ENCODE measurements around the gene IYD. TPM values are rescaled to one million over a fixed set of nuclear protein-coding genes. Genes with fewer than 3 reads are reported as not detected.

Gene IYD
- polyA plus RNA-seq, 1 donor (not counting 4 experiments of a cell fraction or from before 2014, with no cell fraction given): not detected

DNA sequence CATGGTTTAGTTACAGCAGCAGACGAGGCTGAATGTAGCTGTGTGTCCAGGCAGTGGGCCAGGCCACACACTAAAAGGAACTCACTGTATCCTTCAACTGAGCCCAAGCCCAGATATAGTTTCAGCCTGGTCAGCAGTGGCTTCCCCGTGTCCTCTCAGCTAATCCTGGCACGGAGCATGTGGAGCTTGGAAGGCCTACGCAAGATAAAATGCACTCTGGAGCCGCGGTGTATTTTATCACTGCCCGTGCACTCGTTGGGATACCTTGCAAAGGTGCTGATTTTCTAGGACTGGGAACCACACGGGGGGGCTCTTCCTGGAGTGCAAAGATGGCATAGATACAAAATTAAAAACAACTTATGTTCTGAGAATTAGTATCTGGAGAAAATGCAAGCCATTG, 48.4 kb upstream of the IYD start:
- Histone ChIP-seq H3K36me3 (ENCODE audit: control insufficient read depth in 2 of 2, extremely low read depth in 1 of 2, insufficient read depth in 2 of 2, low read length in 2 of 2) (no peaks in the 10 kb centered on the region), H4K20me1 (ENCODE audit: control insufficient read depth, extremely low read depth, insufficient read depth, low read length) (no peaks in the 10 kb centered on the region), H3K27ac (ENCODE audit: control insufficient read depth, insufficient read depth, low read length) (no peak overlapping the region), H3K9me3 (ENCODE audit: control insufficient read depth, low read depth, low read length) (no peaks in the 10 kb centered on the region), H3K4me2 (ENCODE audit: control insufficient read depth, extremely low read depth, insufficient read depth, low read depth, low read length) (no peak overlapping the region), H3K27me3 (ENCODE audit: control insufficient read depth, extremely low read depth, insufficient read depth, low read length) (no peaks in the 10 kb centered on the region), H3K9ac (ENCODE audit: control insufficient read depth, extremely low read depth, insufficient read depth, low read length) (no peak overlapping the region), H3K79me2 (ENCODE audit: control insufficient read depth, insufficient read depth, low read length) (no peaks in the 10 kb centered on the region), H3K4me3 (ENCODE audit: control insufficient read depth in 2 of 3, extremely low read depth in 1 of 3, insufficient read depth in 2 of 3, low read depth in 1 of 3, low read length in 3 of 3) (no peak overlapping the region), H3K4me1 (ENCODE audit: control insufficient read depth, extremely low read depth, insufficient read depth, low read length) (peaks cover 9% of the 10 kb centered on the region), H3K9me1 (ENCODE audit: control insufficient read depth, extremely low read depth, insufficient read depth, low read length) (no peaks in the 10 kb centered on the region), H2AFZ (ENCODE audit: control insufficient read depth, low read length) (no peak overlapping the region)
- TF ChIP-seq, protein P1, sequence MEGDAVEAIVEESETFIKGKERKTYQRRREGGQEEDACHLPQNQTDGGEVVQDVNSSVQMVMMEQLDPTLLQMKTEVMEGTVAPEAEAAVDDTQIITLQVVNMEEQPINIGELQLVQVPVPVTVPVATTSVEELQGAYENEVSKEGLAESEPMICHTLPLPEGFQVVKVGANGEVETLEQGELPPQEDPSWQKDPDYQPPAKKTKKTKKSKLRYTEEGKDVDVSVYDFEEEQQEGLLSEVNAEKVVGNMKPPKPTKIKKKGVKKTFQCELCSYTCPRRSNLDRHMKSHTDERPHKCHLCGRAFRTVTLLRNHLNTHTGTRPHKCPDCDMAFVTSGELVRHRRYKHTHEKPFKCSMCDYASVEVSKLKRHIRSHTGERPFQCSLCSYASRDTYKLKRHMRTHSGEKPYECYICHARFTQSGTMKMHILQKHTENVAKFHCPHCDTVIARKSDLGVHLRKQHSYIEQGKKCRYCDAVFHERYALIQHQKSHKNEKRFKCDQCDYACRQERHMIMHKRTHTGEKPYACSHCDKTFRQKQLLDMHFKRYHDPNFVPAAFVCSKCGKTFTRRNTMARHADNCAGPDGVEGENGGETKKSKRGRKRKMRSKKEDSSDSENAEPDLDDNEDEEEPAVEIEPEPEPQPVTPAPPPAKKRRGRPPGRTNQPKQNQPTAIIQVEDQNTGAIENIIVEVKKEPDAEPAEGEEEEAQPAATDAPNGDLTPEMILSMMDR (optimal IDR thresholded peaks at IDR 0.05 in 1 of 3, IDR thresholded peaks at IDR 0.05 in 1 of 3, conservative IDR thresholded peaks at IDR 0.05 in 1 of 3; ENCODE audit: extremely low read depth in 1 of 3, insufficient read depth in 2 of 3, low read length in 3 of 3): no peak
- no peak for TF ChIP-seq EZH2 (IDR thresholded peaks at IDR 0.05; ENCODE audit: low read length)
- no peak for DNase-seq (ENCODE audit: low read depth, low spot score)
- FAIRE-seq: no peak
- dilution Hi-C loops (cut with MboI; ENCODE audit: extremely low pct_ligation_motif_present, low sequenced_read_pairs): no loop called here

DNA sequence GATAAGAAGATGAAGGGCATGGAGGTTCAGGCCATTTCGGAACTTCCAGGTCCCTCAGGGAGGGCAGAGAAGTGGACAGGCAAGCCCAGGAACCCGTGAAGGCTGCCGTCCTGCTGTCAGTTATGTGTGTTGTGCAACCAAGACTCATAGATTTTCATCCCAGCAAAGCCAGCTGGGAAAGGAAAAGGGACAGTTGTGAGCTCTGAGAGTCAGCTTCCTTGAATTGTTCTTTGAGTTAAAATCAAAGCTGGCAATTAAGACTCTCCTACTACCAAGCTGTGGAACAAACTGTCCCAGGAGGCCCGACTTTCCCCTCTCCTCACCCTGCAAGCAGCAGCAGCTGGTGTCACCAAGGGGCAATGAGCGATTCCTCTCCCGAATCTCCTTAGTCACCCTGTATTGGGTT, 46.3 kb upstream of the IYD start:
- no peak for FAIRE-seq
- Histone ChIP-seq H2AFZ (ENCODE audit: control insufficient read depth, low read length) (no peak overlapping the region), H3K4me2 (ENCODE audit: control insufficient read depth, extremely low read depth, insufficient read depth, low read depth, low read length) (no peak overlapping the region)

More for the DNA sequence above, 46.3 kb upstream of the IYD start:
- Histone ChIP-seq H3K79me2 (ENCODE audit: control insufficient read depth, insufficient read depth, low read length) (no peaks in the 10 kb centered on the region), H3K9me1 (ENCODE audit: control insufficient read depth, extremely low read depth, insufficient read depth, low read length) (no peaks in the 10 kb centered on the region), H3K4me1 (ENCODE audit: control insufficient read depth, extremely low read depth, insufficient read depth, low read length) (peaks cover 9% of the 10 kb centered on the region), H3K9ac (ENCODE audit: control insufficient read depth, extremely low read depth, insufficient read depth, low read length) (no peak overlapping the region), H3K36me3 (ENCODE audit: control insufficient read depth in 2 of 2, extremely low read depth in 1 of 2, insufficient read depth in 2 of 2, low read length in 2 of 2) (no peaks in the 10 kb centered on the region), H3K9me3 (ENCODE audit: control insufficient read depth, low read depth, low read length) (no peaks in the 10 kb centered on the region), H3K27me3 (ENCODE audit: control insufficient read depth, extremely low read depth, insufficient read depth, low read length) (no peaks in the 10 kb centered on the region), H3K4me3 (ENCODE audit: control insufficient read depth in 2 of 3, extremely low read depth in 1 of 3, insufficient read depth in 2 of 3, low read depth in 1 of 3, low read length in 3 of 3) (no peak overlapping the region), H3K27ac (ENCODE audit: control insufficient read depth, insufficient read depth, low read length) (no peak overlapping the region), H4K20me1 (ENCODE audit: control insufficient read depth, extremely low read depth, insufficient read depth, low read length) (no peaks in the 10 kb centered on the region)
- TF ChIP-seq, protein P1 (optimal IDR thresholded peaks at IDR 0.05 in 1 of 3, IDR thresholded peaks at IDR 0.05 in 1 of 3, conservative IDR thresholded peaks at IDR 0.05 in 1 of 3; ENCODE audit: extremely low read depth in 1 of 3, insufficient read depth in 2 of 3, low read length in 3 of 3): no peak
- no peak for TF ChIP-seq EZH2 (IDR thresholded peaks at IDR 0.05; ENCODE audit: low read length)
- no peak for DNase-seq (ENCODE audit: low read depth, low spot score)
- dilution Hi-C loops (cut with MboI; ENCODE audit: extremely low pct_ligation_motif_present, low sequenced_read_pairs): no loop called here
